Glomerular visceral epithelial cell (primary cell): ENCODE measurements around the gene TRIM33.
"Not testable (repeated sequence)": the region's sequence is repeated elsewhere in the genome, so short reads cannot be mapped to it uniquely, and the experiment has no call there.

Source experiments
- DNase-seq: peaks from one replicate; pipeline ENCODE4 v3.0.0-alpha.2; 2016; ENCODE audit errors: extremely low spot score

The TRIM33 gene

GRCh38 chr1:114467491-114467890 lies 43.5 kb downstream of the TRIM33 start:
- no peak for DNase-seq

DNA sequence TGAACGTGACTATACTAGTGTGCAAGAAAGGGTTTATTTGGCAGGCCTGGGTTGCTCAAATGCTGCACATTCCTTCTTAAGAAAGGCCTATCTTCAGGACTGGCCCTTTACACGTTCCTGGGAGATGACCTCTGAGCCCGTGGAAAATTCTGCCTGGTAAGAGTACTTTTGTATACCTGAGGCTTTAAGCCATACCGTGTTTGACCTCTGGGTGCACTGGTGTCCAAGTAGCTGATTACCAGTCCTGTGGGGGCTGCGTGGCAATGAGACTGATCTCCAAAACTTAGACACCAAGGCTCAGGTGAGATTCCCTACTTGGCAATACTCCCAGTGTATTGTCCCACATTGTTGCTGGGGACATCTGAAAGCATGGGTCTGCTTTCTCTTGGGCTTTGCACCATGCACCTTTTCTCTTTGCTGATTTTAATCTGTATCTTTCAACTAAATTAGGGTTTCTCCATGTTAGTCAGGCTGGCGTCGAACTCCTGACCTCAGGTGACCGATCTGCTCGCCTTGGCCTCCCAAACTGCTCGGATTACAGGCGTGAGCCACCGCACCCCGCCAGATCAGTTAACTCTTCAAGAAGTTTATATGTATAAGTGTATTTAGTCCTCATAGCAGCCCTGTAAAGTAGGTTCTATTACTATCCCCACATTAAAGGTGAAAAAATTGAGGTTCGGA lies 44.5 kb downstream of the TRIM33 start:
- no peak for DNase-seq

- no peak for DNase-seq
Measured at GRCh38 chr1:114462963-114463362, 48.0 kb downstream of the TRIM33 start.

DNA sequence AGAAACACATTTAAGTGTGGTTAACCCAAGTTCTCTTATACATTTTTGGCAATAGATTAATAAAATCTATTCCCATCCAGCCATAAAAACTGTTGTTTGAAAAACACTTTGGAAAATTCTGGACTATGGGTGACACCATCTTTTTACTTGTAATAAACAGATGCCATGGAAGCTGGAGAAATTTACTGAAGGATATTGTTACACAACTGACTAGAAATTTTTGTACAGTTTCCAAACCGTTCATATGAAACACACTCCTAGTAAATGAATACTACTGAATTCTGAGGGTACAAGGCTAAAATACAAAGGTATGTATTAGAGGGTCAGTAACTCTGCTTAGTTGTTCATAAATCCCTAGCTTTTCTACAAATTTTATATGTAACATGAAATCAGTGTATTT lies 48.7 kb downstream of the TRIM33 start:
- no peak for DNase-seq

DNA sequence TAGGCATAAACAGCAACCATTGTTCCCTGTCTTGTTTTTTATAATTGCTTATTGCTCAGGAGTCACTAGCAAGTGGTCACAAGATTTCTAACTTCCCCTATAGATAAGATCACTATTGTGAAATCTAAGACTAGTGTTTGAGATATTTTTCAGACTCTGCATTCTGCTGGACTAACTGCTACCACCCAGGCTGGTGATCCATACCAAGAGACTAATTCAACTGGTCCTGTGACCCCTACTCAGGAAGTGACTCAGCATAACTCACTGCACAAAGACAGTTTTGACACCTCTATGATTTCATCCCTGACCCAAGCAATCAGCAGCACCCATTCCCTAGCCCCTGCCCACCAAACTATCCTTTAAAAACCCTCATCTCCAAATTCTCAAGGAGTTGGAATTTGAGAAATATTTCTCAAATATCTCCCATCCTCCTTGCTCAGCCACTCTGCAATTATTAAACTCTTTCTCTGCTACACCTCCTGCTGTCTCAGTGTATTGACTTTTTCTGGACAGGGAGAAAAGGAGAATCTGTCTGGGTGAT lies 52.7 kb downstream of the TRIM33 start:
- DNase-seq, result no peak

DNA sequence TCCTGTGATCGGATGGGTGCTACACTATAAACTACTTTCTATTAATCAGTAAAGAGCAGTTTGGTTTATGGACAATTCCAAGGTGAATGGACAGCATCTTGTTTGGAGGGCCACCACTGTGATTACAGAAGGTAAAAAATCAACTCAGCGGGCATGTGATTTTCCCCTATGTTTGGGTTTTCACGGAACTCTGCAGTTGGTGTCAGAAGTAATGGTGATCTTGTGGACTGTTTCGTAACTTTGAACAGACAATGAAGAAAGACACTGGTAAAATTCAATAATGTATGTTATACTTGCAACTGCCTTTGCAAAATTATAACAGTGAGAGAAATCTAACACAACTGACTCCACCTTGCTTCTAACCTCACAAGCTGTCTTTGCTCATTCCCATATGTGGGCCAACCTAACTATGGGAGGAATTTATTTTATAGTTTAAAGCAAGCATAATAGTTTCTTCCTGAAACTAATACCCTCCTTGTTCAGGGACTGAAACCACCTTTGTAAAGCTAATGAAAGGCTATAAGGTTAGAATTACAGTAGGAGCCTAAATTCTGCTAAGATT lies 53.2 kb downstream of the TRIM33 start:
- DNase-seq, result no peak

DNA sequence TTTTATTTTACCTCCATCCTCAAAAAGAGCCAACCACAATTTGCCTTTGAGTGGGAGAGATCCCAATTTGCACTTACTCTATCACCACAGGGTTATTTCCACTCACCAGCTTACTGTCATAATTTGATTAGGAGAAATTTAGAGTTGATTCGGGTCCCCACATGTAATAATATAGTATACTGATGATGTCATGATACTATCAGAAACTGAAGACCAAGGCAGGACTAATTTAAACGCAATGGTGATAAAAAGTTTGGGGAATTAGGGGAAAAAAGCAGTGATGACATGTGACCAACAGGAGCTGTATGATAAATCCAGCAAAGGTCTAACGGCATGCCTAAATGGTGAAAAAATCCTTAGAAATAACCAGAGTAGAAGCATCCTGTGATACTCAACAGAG lies 54.4 kb downstream of the TRIM33 start:
- no peak for DNase-seq

GRCh38 chr1:114455102-114455785 lies 55.8 kb downstream of the TRIM33 start:
- DNase-seq, result no peak

- DNase-seq, result no peak
Measured at GRCh38 chr1:114454539-114454938, 56.5 kb downstream of the TRIM33 start.

DNA sequence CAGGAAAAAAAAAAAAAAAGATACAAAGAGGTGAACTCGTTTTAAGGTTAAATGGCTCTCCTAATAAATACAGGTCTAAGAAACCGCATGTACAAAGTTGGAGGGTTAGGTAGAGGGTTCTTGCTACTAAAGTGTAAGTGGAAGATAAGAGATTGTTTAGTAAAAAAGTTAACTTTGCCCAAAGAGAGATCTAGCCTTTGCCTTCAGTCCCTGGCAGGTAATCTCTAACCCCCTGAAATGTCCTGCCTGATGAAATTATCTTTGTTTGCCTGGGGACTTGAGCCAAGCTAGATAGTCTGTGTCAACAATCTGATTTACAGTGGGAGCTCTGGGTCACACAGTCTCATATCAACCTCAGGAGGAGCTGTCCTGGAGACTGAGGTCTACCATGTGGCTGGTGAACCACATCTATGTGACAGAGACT lies 57.6 kb downstream of the TRIM33 start:
- no peak for DNase-seq

DNA sequence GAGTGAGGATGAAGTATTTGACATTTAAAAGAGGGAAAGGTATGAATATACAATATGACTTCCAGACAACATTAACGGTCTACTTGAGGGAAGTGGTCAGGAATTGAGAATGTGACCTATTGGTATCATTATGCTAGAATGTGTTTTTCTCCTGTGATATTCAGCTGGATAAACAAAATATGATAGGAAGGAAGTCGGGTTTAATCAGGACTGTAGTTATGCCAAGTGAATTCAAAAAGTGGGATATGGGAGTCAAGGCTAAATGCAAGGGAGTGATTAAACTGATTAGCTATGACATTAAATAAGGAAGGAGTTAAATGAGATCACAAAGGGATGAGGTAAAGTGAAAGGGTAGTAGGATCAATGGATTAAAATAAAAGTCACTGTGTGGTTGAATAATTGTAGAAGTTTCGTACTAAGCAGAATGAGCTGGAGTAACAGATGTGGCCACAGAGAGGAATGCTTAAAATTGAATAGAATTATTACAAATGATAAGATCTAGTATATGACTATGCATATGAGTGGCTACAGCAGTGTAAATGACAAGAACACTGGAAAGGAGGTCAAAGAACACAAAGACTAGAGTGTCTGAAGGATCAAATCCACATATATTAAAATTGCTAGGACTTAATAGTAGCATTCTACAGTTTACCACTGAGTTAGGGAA lies 62.5 kb downstream of the TRIM33 start:
- DNase-seq, result no peak

- no peak for DNase-seq
Measured at GRCh38 chr1:114446198-114446597, 64.8 kb downstream of the TRIM33 start.

DNA sequence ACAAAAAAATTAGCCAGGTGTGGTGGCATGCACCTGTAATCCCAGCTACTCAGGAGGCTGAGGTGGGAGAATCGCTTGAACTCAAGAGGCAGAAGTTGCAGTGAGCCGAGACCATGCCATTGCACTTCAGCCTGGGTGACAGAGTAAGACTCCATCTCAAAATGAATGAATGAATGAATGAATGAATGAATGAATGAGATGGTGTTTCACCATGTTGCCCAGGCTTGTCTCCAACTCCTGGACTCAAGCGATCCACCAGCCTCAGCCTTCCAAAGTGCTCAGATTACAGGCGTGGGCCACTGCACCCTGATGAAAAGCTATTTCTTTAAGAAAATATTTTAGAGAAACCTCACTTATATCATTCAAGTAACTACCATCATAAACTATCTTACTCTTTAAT lies 67.8 kb downstream of the TRIM33 start:
- DNase-seq, result not testable (repeated sequence)

DNA sequence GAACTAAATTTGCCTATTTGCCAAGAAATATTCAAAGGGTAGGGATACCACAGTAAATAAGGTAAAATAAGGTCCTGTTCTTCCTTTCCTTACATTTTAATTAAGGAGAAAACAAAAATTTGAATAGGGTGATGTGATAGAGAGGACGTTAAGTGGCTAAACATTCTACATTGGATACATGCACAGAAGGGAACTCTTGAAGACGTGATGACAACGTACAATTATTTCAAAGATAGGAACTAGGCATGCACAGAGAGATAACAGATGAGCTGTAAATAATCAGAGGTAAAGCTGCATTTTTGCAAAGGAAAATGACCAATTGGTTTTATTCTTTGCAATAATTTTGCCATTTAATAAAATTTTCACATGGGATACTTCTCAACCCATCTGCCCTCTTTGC lies 69.7 kb downstream of the TRIM33 start:
- no peak for DNase-seq

DNA sequence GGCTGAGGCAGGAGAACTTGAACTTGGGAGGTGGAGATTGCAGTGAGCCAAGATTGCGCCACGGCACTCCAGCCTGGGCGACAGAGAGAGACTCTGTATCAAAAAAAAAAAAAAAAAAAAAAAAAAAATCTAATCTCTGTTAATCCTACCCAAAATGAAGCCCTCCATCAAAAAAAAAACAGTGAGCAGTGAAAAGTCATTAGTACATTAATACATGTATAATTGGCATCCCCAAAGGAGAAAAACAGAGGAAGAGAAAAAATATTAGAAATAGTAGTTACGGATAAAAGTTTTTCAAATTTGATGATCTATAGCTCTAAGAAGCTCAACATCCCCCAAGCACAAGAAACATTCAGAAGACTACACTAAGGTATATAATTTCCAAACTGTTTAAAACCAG lies 71.6 kb downstream of the TRIM33 start:
- no peak for DNase-seq

DNA sequence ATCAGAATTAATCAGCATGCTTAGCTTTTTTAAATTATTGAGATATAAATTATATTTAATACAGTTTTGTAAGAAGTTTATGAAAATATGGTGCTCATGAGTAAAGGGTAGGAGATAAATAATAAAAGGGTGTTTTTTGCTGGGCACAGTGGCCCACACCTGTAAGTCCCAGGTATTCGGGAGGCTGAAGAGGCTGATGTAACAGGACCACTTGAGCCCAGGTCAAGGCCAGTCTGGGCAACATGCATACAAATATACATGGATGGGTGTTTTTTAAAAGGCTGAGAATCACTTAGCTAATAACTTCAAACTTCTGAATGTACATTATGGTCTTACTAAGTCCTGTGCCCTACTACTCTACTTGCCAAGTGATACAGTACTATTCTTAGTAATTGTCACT lies 73.2 kb downstream of the TRIM33 start:
- DNase-seq, result no peak

GRCh38 chr1:114436799-114437198 lies 74.2 kb downstream of the TRIM33 start:
- no peak for DNase-seq

DNA sequence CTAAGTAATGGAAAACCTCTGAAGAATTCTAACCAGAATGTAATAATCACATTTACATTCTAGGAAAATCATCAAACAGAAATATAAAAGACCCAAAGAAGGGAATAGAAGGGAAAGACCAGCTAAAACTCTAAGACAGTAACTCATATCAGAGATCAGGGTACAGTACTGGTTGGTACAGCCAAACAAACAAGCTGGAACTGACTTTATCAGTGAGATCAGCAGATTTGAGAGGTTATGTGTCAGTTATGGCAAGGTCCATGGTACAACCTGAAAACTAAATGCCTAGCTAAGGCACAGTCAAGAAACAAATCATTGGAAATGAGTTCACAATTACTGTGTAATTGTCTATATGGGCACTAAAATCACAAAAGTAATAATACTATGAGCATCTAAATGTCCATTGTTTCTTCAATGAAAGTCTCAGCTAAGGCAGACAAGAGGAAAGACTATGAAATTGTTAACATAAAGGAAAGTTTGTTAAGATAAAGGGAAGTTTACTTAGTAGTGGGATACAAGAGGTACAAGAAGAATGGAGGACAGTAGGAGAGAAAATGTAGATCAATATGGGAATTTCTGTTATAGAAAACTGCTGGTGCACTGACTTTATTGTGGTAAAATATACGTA lies 75.8 kb downstream of the TRIM33 start:
- DNase-seq, result no peak

DNA sequence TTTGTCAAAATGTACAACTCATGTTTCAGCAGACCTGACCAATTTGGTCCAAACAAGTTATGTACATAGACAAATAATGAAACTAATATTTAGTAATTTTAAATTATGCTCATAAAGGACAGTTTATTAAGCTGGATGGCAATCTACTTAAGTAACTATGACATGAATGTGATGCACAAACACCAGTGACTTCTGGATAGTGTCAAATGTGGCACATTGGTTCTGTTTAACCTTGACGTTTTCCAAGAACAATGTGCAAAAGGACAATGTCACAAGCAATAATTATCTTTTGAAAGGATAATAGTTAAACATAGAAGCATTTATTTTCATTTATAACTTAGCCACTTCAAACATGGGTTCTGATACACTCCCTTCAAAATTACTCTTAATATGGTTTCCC lies 80.0 kb downstream of the TRIM33 start:
- DNase-seq, result no peak

DNA sequence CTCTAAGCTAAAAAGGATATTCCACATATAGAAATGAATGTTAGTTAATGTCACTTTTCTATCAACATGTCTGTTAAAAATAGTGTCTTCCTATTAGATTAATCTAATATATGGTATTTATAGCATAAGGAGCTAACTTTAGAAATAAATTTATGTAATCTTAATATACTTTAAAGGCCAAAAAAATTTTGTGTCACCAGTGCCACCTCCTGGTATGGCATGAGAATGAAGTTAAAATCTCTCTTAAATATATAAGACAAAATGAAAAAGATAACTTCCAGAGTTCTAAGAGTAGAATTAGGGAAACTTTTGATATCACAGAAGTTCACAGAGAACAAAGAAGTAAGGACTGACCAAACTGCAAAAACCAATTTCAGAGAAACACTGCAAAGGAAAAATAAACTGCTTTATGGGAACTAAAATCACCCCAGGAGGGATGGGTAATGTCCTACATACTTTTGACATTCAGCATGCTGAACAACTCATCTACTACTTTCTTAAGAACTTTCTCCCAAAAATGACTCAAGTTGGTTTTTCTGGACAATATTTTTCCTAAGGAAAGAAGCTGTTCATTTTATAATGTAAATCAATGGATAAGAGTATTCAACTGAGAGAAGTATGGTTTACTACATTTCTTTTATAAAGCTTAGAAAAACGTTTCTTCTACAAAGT lies 82.8 kb downstream of the TRIM33 start:
- DNase-seq, result peak; percentile 7

GRCh38 chr1:114427612-114428011 lies 83.4 kb downstream of the TRIM33 start:
- DNase-seq, result no peak

DNA sequence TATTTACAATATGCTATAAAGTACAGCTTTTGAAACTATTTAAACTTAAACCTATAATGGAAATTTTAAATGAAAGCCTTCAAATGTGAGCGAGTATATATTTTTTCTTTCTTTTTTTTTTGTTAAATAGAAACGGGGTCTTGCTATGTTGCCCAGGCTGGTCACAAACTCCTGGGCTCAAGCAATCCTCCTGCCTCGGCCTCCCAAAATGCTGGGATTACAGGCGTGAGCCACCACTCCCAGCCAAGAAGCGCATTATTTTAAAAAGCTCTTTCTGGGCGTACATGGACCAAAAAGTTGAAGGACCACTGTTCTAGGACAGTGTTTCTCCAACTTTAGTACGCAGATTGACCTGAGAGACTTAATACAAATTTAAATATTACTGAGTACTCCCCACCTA lies 87.5 kb downstream of the TRIM33 start:
- no peak for DNase-seq
